ENCODE measurements around the gene MAGI2.
A peak's percentile ranks its signal among the peaks of the same experiment; 100 is the strongest.
"Not testable (repeated sequence)": the region's sequence is repeated elsewhere in the genome, so short reads cannot be mapped to it uniquely, and the experiment has no call there.

MAGI2 gene

DNA sequence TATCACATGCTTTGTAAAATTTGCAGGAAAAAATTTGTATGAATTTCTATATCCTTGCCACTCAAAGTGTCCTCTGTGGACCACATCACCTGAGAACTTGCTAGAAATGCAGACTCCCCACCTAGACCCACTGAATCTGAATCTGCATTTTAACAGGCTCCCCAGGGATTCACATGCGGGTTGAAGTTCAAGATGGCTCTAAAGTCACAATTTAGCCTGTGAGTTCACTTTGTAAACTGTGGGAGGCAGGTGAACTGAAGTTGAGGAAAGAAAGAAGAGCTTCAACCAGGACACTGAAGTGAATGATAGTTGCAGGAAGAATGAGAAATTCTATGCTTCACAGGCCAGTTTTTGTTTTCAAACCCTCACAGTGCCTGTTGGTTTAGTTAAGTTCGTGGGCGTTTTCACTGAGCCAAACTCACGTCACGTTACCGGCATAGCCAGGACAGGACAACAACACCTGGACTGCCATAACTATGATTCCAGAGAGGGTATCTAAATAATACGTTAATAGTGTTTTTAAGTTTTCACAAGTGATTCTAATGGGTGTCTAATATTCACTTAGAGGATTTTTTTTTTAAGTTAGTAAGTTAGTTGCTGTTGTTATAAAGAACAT is 1414.9 kb downstream of the MAGI2 start:
- DNase-seq (ENCODE audit: low spot score), result no peak

DNA sequence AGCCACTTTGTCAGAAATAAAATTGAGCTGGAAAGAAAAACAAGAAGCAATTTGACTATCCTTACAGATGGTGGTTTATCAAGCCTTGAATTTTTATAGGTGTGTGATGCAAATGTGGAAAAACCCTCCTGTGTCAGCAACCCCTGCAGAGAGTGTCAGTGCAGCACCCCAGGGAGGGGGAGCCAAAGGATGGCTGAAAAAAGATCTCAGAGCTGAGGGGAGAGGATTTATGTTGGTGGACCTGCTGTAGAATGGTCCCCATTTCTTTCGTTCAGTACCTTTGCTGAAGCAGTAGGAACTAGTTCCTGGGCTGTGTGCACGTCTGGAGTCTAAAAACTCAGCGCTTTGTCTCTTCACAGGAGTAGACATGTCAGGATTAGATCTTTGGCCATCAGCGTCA is 1415.9 kb downstream of the MAGI2 start:
- DNase-seq (ENCODE audit: low spot score), result no peak

DNA sequence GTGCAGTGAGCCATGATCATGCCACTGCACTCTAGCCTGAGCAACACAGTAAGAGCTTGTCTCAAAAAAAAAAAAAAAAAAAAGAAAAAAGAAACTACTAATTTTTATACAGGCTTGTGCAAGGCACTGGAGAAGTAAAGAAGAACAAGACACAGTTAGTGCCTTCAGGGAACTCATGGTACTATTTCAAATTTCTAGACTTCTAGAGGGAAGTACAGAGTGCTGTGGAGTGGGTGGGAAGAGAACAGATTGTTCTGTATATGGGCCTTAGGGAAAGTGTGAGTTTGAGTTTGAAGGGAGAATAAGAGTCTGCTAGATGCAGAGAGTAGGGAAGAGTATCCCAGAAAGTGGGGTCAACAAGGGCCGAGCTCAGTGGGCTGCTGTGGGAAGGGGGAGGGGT is 1420.1 kb downstream of the MAGI2 start:
- no peak for DNase-seq (ENCODE audit: low spot score)

DNA sequence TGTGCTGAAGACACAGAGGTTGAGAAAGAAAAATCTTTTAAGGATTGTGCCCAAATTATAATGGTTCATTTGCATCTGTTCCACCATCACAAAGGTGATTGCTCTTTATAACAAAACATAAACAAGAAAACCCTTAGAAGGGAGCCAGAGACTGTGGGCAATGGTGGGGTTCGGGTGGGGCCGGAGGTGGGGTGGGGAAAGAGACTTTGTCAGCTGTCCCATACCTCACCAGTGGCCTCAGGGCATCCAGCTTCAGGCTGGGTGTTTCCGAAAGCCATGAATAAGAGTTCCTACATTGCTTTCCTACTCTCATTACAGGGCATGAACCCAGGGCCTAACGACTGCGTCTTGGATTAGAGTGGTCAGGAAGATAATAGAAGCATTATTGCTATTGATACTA is 1427.0 kb downstream of the MAGI2 start:
- DNase-seq (ENCODE audit: low spot score), result no peak

DNA sequence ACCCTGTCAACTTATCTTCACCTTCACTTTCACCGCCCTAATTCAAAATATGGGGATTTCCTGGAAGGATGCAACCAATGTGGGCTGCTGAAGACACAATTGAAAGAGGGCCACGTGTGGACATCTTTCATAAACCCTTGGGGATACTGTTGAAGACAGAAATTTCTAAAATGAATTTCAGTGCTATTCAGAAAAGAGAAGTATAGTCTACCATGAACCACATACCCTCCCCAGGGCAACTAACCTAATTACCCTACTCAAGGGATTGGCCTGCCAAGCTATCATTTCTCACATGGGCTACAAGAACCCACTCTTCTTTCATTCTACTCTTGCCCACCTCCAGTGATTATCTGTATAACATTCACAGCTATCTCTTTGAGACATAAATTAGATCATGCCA is 1428.9 kb downstream of the MAGI2 start:
- no peak for DNase-seq (ENCODE audit: low spot score)

DNA sequence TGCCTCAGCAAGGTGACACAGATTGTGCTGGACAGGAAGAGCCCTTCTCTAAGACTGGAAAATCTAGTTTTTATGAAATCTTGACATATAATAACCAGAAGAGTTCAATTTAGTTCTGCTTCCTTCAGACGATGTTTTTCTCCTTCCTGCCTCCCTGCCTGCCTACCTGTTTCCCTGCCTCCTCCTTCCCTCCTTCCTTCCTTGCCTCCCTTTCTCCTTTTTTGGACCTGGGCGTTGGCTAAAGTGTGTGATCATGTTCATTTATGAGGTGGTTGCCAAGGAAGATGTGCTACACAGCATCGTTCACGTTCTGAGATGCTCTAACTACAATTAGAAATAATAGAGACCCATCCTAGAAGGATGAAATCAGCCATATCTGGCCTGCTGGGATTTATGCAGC is 1430.3 kb downstream of the MAGI2 start:
- DNase-seq (ENCODE audit: low spot score), result no peak

DNA sequence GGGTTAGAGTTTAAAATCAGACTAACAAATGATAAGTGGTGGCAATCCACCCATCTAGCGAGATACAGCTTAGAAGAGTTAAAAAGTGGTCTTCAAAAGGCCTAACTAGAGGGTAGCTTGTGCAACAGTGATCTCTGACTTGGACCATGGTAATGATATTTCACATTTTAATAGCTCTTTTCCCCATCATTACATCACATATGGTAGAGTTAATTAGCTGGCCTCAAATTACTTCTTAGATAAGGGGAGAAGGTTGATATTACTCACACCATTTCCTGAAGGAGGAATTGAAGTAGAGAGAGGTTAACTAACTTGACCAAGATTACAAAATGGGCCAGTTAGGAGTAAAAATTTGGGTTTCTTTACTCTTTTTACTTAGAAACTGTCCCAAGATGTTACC is 1431.3 kb downstream of the MAGI2 start:
- DNase-seq (ENCODE audit: low spot score), result no peak

DNA sequence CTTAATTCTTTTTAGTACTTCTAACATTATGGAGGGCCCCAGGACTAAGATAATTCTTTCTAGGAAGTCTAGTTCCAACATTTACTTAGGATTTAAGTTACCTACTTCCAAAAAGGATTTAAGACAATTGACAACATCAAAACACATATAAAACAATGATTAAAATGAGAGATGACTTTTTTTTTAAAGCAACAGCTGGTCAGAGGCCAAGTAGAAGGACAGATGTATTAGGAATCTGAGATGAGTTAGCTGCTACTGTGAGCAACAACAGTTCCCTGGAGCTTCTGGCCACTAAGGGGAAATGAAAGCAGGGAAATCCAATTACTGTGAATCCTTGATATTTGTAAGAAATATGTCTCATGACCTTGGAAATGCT is 1432.6 kb downstream of the MAGI2 start:
- DNase-seq (ENCODE audit: low spot score), result no peak

DNA sequence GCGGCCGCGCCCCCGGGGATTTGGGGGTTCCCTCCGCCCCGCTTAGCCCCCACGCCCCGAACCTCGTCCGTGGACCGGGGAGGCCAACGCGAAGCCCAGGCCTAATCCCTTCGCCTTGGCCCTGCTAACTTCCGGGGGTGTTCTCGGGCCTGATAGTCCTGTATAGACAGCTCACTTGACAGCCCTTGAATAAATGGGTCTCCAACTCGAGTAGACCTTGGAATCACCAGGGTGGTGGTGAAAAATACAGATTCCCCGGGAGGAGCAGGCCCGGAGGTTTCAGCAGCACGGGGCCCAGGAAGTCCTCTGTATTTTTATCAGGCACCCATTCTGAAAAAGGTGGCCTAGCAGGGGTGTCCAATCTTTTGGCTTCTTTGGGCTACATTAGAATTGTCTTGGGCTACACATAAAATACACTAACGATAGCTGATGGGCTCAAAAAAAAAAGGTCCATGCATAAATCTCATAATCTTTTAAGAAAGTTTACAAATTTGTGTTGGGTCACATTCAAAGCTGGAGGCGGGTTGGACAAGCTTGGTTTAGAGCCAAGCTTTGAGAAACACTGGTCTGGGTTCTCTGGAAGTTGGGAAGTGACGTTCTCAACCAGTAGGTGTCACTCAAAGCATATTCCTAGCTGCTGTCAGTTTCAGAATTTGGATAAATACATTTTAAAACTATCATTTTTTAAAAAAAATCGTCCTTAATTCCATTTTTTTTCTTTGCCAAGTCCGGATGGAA is 1433.2 kb downstream of the MAGI2 start:
- DNase-seq (ENCODE audit: low spot score), result peak; percentile 94

DNA sequence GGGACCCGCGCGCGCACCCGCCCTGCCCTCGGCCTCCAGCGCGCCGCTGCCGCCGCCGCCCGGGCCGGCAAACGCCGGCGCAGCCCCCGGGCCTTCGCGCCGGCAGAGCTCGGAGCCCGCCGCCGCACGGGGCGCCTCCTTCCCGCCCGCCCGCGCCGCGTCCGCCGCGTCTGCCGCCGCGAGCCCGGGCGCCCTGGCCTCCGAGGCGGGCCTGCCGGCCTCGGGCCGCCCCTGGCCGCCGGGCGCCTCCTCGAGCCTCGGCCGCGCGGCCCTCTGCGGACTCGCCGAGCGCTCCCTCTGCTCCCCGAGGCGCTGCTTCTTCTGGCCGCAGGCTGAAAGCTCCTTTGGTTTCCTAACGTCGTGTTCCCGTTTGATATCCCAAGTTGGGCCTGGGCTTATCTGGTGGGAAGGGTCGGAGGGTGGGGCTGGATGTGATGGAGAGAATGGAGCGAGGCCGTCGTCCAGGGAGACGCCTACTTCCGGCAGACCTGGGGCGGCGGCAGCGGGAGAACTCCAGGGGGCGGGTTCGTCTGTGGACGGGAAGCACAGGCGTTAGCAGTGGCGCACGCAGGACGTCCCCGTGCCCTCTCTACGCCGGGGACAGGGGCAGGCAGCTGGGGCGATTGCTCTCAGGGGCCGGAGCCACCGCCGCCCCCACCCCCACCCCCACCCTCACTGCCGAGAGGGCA is 1433.9 kb downstream of the MAGI2 start:
- peak; percentile 80 for DNase-seq (ENCODE audit: low spot score)

DNA sequence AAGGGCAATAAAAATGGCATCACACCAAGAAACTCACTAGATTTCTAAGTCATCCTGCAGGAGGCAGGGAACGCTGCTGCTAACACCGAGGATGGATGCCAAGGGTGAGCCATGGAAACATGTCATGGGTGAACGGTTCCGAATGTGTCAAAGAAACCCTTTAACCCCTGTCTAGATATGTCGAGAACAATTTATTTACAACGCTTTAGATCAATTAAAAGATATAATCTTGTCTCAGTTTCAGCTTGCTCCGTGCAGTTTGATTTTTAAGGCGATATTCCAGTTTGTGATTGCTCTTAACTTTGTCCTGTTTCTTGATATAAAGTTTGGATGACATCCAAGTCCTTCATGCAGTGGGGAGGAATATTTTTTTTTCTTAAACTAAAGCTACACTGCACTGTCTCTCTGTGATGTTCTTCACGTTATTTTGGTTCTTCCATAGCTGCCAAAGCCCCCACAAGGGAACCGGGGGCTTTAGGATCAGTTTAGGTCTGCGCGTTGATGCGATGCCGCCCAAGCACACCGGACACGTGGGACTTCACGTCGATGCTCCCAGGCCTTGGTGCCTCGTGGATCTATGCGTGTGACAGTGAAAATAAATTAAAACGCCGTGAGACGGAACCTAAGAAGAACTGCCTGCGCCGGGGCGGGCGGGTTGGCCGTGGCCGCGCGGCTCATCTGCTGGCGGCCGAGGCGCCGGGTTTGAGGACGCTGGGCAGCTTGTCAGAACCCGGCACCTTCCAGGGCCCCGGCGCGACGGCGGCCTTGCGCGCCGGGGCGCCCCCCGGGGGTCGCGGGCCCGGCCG is 1434.6 kb downstream of the MAGI2 start:
- DNase-seq (ENCODE audit: low spot score), result peak; percentile 34

DNA sequence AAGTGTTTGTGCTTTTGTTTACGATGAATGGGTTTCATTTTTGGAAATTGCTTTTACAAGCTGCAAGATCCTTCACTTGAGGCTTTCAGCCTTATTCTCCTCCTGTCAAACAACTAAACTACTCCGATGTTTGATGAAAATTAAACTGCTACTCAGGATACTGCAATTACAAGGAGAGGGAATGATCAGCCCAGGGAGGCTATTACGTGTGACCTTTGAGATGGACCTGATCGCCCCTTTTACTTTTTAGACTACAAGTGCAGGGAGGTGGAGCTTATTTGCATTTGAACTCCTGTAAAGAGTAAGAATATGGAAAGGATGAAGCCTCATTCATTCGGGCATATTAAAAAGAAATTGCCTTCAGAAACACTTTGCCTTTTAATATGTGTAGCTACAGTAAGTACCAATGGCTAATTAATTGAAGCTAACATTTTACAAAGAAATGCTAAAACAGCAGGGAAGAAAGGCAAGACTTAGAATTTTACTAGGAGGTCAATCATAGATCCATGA is 1435.8 kb downstream of the MAGI2 start:
- peak; percentile 8 for DNase-seq (ENCODE audit: low spot score)

DNA sequence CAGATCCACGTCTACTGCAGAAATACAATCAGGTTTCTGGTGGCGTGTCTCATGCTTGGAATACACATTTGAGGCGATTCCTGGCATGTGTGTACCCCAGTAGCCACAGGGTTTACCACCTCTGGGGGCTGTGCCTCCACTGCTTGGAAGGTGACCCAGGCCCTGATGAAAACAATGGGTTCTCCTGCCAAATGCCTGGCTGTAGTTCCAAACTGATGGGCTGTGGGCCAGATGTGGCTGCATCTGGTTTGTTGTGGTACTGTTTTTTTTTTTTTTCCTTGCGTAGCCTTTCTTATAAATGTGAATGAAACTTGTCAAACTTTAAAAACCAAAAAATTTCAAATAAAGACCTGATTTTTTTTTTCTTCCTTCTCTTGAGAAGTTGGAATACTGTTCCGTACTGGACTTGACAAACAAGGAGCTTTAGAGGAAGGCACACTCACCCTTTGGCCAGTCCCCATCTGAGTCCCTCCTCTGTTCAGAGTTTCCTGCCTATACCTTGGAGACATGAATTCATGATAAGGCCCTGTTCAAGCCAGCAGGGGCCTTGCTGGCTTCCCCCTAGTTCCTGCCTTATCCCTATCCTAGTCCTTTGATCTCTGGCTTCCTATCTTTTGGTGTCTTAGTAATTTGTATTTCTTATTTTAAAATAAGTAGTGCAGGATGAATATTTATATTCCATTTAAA is 1437.8 kb downstream of the MAGI2 start:
- DNase-seq (ENCODE audit: low spot score), result no peak

DNA sequence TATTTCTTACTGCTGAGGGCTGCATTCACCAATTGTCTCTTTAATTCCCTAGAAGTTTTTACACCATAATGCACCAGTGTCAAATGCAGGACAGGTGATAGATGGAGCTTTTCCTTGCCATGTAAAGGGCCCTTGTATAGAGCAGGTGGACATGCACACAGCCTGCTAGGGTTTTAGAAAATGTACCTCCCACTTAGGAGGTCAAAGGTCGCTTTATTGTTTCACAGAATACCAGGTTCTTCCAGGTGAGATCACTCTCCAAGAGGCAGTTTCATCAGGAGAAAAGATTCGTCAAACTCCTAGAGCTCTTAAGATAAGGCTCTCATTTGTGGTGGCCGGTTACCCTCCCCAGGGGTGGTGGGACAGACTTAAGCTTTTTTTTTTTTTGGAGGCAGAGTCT is 1439.1 kb downstream of the MAGI2 start:
- no peak for DNase-seq (ENCODE audit: low spot score)

DNA sequence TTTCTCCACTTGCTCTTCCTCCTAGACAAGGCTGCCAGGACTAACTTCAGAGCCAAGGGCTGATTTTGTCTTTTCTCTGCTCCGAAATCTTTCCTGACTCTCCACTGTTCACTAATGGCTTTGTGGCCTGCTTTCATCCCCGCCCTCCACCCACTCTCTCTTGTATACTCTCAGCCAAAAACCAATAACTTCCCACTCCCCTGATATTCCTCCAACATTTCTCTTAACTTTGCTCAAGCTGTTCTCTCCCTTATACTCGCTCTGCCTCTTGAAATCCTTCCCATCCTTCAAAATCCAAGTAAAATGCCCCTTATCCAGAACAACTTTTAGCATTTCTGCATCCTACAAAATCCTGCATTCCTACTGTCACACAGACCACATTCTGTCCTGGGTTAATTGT is 1440.1 kb downstream of the MAGI2 start:
- no peak for DNase-seq (ENCODE audit: low spot score)

DNA sequence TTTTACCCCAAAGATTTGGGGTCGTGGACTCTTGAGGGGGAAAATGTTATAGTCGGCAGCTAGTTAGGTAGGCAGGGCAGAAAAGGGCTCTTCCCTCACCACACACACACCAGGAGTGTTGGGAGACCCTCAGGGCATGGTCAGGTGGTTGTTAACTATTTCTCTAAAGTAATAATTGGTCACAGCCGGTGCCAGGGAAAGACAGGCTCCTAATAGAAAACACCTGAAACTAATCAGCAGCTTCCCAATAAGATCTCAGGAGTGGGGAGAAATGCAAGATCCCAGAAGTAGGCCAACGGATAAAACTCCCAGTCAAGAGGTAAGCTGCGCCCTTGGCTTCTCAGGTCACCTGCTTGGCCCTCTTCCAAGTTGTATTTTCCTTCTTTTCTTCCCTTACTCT is 1441.8 kb downstream of the MAGI2 start:
- no peak for DNase-seq (ENCODE audit: low spot score)

DNA sequence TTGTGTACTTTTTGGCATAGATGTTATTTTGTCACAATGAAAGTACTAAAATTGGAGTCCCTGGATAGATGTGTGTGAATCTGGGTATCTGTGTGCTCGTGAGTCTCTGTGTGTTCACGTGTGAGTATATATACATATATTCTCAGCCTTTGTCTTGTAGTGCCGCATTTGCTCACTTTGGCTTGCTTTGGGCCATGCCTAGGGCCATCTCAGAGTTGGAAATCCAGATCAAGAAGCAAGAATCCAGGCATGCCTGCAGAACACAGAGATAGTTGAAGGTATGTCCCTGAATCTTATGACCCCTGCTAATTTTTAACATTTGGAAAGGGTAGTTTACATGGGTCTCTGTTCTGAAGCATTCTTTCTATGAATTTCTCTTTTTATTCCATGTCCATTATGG is 1446.2 kb downstream of the MAGI2 start:
- DNase-seq (ENCODE audit: low spot score), result no peak

DNA sequence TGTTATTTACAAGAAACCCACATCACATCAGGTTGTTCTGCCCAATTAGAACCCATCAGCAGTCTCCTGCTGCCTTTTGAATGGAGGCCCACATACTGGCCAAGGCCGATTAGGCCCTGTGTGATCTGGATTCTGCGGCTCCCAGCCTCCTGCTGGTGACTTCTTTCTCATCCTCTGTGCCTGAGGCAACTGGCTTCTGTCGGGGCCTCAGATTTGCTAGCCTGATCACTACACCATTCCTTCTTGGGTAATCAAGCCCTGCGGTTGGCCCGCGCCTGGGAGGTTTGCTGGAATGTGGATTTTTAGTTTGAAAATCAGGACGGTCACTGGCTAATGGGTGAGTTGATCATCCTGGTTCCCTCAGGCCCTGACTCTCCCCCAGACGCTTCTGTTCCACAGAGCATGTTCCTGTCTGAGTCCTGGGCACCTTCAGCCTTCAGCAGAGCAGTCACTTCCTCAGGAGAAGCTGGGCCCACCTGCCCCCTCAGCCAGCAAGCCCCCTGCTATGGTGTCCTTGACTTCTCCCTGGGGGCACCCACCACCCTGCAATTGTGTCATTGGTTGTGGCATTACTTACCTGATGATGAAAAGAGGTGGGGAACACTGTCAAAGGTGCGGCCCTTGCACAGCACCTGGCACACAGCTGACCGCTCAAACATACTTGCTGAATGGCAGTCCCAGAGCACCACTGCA is 1447.3 kb downstream of the MAGI2 start:
- no peak for DNase-seq (ENCODE audit: low spot score)

DNA sequence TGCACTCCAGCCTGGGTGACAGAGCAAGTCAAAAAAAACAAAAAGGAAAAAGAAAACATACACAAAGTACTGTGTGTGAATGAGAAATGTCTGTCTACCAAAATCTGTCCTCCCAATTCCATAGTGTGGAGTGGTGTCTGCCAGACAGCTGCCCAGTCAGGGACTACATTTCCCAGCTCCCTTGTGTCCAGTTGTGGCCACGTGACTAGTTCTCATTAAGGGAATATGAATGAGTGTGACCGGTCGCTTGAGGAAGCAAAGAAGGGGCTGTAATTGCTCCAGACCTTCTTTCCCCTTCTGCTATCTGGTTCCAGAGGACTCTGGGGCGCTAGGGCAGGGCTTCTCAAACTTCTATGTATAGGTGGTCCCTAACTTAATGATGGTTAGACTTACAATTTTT is 1450.8 kb downstream of the MAGI2 start:
- no peak for DNase-seq (ENCODE audit: low spot score)

DNA sequence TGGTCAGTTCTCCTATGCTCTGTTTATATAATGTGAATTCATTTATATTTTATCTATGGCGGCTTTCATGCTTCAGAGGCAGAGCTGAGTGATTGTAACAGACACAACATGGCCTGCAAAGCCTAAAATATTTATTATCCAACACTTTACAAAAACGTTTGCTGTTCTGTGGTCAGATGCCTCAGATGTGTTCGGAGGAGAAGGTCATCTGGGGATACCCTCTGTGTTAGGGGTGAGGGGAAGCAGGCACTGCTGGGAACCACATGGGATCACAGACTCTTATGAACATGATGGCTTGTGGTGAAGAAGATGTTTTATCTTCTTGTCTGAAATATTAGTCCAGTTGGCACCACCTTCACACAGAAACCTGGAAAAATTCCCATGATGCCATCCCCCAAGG is 1451.4 kb downstream of the MAGI2 start:
- DNase-seq (ENCODE audit: low spot score), result no peak

DNA sequence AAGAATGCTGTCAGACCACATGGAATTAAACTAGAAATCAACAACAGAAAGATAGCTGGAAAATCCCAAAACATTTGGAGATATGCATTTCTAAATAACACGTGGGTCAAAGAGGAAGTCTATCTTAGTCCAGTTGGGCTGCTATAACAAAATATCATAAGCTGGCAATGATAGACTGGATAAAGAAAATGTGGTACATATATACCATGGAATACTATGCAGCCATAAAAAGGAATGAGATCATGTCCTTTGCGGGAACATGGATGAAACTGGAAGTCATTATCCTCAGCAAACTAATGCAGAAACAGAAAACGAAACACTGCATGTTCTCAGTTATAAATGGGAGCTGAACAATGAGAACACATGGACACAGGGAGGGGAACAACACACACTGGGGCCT is 1454.3 kb downstream of the MAGI2 start:
- DNase-seq (ENCODE audit: low spot score), result not testable (repeated sequence)

All from pons (tissue), 1 donor.